GM12878 (cell line): Measurements from ENCODE around the gene TIMM10B. TPM values are rescaled to one million over a fixed set of nuclear protein-coding genes. Genes with fewer than 3 reads are reported as not detected.

Source experiments
- CHD1 ChIP-seq: IDR thresholded peaks from 2 replicates; pipeline ENCODE4 v1.6.1; 2012; ENCODE audit warnings: low read depth, low read length, improper control_type of control experiment
- ETV6 ChIP-seq, 2 experiments: fragments of 450-650 bp in 1 of 2; IDR thresholded peaks in 1 of 2; conservative IDR thresholded peaks in 1 of 2; 2 replicates each; pipeline ENCODE4 v1.6.1; 2014; ENCODE audit warnings: antibody characterized with exemption in 1 of 2, borderline replicate concordance in 1 of 2, low read depth in 1 of 2, mild to moderate bottlenecking in 1 of 2, moderate library complexity in 1 of 2
- GABPA ChIP-seq: IDR thresholded peaks from 2 replicates; pipeline ENCODE4 v1.6.1; 2014; ENCODE audit warnings: antibody characterized with exemption, low read depth, mild to moderate bottlenecking, inconsistent platforms
- MEF2B ChIP-seq: fragments of 450-650 bp; IDR thresholded peaks from 2 replicates; pipeline ENCODE4 v1.6.1; 2018; ENCODE audit warnings: mild to moderate bottlenecking, moderate library complexity; ENCODE audit not compliant: partially characterized antibody, poor library complexity, severe bottlenecking
- RCOR1 ChIP-seq: conservative IDR thresholded peaks from 2 replicates; pipeline ENCODE4 v1.6.1; 2012; ENCODE audit warnings: low read depth, low read length, improper control_type of control experiment
- STAT3 ChIP-seq: IDR thresholded peaks from 2 replicates; pipeline ENCODE4 v1.6.1; 2011; ENCODE audit warnings: low read depth, low read length, improper control_type of control experiment
- polyA plus RNA-seq, 11 experiments: library from polyadenylated mRNA; depleted of rRNA in 4 of 11; unstranded in 6 of 11; stranded (reverse) in 5 of 11; fragments of >200 nt; fragmentation: Nextera tagmentation in 4 of 11; fragmentation: Illumina TruSeq in 1 of 11; extraction: Ambion mirVana in 4 of 11; extraction: Trizol in 1 of 11; gene quantifications; 1 replicate in 1 of 11; 2 replicates in 10 of 11; pipeline versions ENCODE4 v1.2.1 to v1.2.3, GENCODE V29; 2011 to 2016; ENCODE audit warnings: inconsistent platforms in 2 of 11, missing spikeins in 2 of 11, low read depth in 1 of 11
- total RNA-seq, 4 experiments: library from RNA; depleted of rRNA in 3 of 4; stranded (reverse); fragments of >200 nt in 3 of 4; fragmentation: Illumina TruSeq in 1 of 4; extraction: Trizol in 1 of 4; gene quantifications; 2 replicates each; pipeline versions ENCODE4 v1.2.1 to v1.2.3, GENCODE V29; 2013 to 2021
- TF ChIP-seq, protein P1 (sequence below): IDR thresholded peaks from 2 replicates; pipeline ENCODE4 v1.6.1; 2012; ENCODE audit warnings: low read depth, low read length, improper control_type of control experiment
- TF ChIP-seq, protein P2 (sequence below): fragments of 450-650 bp; IDR thresholded peaks from 2 replicates; pipeline ENCODE4 v1.6.1; 2017; ENCODE audit warnings: mild to moderate bottlenecking, moderate library complexity
- TF ChIP-seq, protein P3 (sequence below): fragments of 150-350 bp; IDR thresholded peaks from 2 replicates; pipeline ENCODE4 v1.6.1; 2014; ENCODE audit warnings: mild to moderate bottlenecking, low read depth, low read length
- TF ChIP-seq, protein P4 (sequence below): IDR thresholded peaks from 2 replicates; pipeline ENCODE4 v1.6.1; 2011; ENCODE audit warnings: low read depth, low read length, improper control_type of control experiment, borderline replicate concordance

Gene TIMM10B
- total and polyA plus RNA-seq, 10 of the 15 experiments (the other 5 are each of a cell fraction or from before 2014, with no cell fraction given): 30.3 to 126 (median 53.1) TPM

DNA sequence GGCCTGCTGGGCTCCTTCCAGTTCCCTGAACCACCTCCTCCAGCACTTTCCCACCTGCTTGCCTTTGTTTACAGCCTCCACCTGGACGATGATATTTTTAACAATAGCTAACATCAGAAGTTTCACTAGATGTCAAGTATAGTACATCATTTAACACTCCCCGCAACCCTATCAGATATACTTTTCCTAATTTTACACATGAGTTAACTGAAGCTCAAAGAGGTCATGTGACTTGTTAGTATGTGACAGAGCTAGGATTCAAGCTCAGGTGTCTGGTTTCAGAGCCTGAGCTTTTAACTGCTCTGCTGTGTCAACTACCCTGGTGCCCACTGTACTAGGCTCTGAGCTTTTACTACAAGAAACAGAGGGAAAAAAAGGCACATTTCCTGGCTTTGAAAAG is 26.2 kb upstream of the TIMM10B start (continued):
- TF ChIP-seq, protein P1, sequence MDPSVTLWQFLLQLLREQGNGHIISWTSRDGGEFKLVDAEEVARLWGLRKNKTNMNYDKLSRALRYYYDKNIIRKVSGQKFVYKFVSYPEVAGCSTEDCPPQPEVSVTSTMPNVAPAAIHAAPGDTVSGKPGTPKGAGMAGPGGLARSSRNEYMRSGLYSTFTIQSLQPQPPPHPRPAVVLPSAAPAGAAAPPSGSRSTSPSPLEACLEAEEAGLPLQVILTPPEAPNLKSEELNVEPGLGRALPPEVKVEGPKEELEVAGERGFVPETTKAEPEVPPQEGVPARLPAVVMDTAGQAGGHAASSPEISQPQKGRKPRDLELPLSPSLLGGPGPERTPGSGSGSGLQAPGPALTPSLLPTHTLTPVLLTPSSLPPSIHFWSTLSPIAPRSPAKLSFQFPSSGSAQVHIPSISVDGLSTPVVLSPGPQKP: no peak
- no peak for TF ChIP-seq STAT3
- TF ChIP-seq CHD1: no peak
- TF ChIP-seq GABPA: no peak
- TF ChIP-seq, protein P2, sequence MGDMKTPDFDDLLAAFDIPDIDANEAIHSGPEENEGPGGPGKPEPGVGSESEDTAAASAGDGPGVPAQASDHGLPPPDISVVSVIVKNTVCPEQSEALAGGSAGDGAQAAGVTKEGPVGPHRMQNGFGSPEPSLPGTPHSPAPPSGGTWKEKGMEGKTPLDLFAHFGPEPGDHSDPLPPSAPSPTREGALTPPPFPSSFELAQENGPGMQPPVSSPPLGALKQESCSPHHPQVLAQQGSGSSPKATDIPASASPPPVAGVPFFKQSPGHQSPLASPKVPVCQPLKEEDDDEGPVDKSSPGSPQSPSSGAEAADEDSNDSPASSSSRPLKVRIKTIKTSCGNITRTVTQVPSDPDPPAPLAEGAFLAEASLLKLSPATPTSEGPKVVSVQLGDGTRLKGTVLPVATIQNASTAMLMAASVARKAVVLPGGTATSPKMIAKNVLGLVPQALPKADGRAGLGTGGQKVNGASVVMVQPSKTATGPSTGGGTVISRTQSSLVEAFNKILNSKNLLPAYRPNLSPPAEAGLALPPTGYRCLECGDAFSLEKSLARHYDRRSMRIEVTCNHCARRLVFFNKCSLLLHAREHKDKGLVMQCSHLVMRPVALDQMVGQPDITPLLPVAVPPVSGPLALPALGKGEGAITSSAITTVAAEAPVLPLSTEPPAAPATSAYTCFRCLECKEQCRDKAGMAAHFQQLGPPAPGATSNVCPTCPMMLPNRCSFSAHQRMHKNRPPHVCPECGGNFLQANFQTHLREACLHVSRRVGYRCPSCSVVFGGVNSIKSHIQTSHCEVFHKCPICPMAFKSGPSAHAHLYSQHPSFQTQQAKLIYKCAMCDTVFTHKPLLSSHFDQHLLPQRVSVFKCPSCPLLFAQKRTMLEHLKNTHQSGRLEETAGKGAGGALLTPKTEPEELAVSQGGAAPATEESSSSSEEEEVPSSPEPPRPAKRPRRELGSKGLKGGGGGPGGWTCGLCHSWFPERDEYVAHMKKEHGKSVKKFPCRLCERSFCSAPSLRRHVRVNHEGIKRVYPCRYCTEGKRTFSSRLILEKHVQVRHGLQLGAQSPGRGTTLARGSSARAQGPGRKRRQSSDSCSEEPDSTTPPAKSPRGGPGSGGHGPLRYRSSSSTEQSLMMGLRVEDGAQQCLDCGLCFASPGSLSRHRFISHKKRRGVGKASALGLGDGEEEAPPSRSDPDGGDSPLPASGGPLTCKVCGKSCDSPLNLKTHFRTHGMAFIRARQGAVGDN: no peak
- TF ChIP-seq, protein P3, sequence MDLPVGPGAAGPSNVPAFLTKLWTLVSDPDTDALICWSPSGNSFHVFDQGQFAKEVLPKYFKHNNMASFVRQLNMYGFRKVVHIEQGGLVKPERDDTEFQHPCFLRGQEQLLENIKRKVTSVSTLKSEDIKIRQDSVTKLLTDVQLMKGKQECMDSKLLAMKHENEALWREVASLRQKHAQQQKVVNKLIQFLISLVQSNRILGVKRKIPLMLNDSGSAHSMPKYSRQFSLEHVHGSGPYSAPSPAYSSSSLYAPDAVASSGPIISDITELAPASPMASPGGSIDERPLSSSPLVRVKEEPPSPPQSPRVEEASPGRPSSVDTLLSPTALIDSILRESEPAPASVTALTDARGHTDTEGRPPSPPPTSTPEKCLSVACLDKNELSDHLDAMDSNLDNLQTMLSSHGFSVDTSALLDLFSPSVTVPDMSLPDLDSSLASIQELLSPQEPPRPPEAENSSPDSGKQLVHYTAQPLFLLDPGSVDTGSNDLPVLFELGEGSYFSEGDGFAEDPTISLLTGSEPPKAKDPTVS: no peak
- no peak for TF ChIP-seq ETV6 (conservative IDR thresholded peaks at IDR 0.05 in 1 of 2, IDR thresholded peaks at IDR 0.05 in 1 of 2; ENCODE audit: borderline replicate concordance in 1 of 2, low read depth in 1 of 2)
- TF ChIP-seq RCOR1: no peak
- TF ChIP-seq, protein P4, sequence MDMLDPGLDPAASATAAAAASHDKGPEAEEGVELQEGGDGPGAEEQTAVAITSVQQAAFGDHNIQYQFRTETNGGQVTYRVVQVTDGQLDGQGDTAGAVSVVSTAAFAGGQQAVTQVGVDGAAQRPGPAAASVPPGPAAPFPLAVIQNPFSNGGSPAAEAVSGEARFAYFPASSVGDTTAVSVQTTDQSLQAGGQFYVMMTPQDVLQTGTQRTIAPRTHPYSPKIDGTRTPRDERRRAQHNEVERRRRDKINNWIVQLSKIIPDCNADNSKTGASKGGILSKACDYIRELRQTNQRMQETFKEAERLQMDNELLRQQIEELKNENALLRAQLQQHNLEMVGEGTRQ: no peak
- TF ChIP-seq MEF2B: no peak
